HG03066 (cell line): ENCODE measurements around the gene RGS10.
"Not testable (repeated sequence)": the region's sequence is repeated elsewhere in the genome, so short reads cannot be mapped to it uniquely, and the experiment has no call there.

ENCODE experiments used
- ATAC-seq: cut with Tn5 transposase; IDR thresholded peaks from one replicate; pipeline ENCODE4 v1.9.1; 2021; ENCODE audit warnings: low read depth; ENCODE audit not compliant: unreplicated experiment

Gene RGS10

DNA sequence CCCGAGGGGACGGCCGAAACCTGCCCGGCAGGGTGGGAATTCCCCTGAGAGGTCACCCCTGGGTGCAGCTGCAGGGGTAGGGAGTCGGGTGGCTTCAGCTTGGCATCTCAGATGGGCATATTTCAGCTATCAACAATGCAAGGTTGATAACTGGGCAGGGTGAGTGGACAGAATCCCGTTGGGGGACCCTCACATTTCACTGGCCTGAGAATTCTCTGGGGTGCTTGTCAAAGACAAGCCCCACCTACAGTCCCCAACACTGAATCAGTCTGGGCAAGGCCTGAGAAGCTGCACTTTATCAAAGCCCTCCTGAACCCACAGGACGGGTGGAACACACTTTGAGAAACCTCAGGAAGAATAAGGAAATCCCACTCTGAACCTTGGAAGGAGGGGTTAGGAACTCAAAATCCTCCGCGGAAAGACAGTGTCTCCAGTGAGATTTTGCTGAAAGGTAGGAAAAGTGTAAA lies 3.1 kb downstream of the RGS10 start:
- ATAC-seq = no peak

DNA sequence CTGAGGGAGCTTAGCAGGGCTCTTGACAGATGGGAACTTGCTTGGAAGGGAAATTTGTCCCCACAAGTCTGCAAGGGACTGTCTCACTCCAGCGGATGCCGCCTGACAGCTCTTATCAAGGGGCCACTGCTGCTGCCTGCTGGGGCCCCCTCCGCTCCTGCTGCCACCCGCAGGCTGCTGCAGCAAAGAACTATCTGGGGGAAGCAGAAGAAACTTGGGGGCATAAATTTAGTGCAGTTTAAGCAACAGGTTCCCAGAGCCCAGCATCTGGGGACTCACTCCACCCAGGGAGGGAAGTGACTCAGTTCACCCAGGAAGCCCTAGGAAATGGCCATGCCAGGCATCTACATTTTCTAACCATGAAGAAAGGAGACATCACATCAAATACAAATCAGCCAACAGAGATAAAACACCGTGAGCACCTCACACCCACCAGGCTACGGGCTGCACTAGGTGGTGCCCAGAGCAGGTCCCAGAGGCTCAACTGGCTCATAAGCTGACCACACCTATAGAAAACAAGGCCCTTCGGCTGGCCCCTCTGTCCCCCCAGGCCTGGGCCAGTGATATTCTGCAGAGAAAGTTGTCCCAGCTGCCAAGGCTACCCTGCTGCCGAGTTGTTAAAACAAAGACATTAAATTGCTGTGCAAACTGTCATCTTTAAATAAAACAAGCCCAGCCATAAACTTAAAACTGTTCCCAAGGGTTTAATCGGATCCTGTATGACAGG lies 3.7 kb downstream of the RGS10 start:
- no peak for ATAC-seq

GRCh38 chr10:119537953-119538630 lies 4.4 kb downstream of the RGS10 start:
- ATAC-seq = no peak

GRCh38 chr10:119536508-119537025 lies 6.0 kb downstream of the RGS10 start:
- ATAC-seq = no peak

- no peak for ATAC-seq
Measured at GRCh38 chr10:119535837-119536507, 6.5 kb downstream of the RGS10 start.

DNA sequence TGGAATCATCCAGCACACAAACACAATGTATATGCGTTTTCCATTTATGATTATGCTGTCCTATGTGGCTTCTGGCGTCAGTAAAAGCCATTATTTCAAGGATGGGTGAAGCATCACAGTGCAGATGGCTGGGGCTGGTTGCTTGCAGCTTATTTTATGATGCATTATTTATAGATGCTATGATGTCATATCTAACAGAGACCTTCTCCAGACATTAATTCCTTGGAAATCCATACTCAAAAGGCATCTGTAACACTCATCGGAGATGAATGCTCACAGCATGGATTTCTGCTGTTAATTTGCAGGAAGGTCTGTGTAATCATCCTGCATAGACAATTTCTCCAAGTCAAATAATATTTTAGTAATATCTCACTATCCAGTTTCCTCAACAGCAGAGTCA lies 7.2 kb downstream of the RGS10 start:
- no peak for ATAC-seq

GRCh38 chr10:119533473-119533872 lies 9.0 kb downstream of the RGS10 start:
- ATAC-seq = no peak

- ATAC-seq = not testable (repeated sequence)
Measured at GRCh38 chr10:119532791-119533190, 9.7 kb downstream of the RGS10 start.

DNA sequence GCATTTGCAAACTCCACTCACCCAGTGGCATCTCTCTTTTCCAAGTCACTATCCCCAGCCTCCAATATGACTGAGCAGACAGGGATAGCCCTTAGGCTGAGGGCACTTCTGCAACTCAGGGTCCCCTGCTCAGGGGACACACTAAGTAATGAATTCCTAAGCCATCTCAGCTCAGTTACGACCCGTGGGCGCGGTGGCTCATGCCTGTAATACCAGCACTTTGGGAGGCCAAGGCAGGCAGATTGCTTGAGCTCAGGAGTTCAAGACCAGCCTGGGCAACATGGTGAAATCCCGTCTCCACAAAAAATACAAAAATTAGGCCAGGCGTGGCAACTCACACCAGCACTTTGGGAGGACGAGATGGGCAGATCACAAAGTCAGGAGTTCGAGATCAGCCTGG lies 10.3 kb downstream of the RGS10 start:
- not testable (repeated sequence) for ATAC-seq

- ATAC-seq = no peak
Measured at GRCh38 chr10:119531067-119531466, 11.5 kb downstream of the RGS10 start.

- ATAC-seq = not testable (repeated sequence)
Measured at GRCh38 chr10:119528663-119529237, 13.8 kb downstream of the RGS10 start.

- no peak for ATAC-seq
Measured at GRCh38 chr10:119526621-119527592, 15.6 kb downstream of the RGS10 start.

- no peak for ATAC-seq
Measured at GRCh38 chr10:119526149-119526548, 16.4 kb downstream of the RGS10 start.

DNA sequence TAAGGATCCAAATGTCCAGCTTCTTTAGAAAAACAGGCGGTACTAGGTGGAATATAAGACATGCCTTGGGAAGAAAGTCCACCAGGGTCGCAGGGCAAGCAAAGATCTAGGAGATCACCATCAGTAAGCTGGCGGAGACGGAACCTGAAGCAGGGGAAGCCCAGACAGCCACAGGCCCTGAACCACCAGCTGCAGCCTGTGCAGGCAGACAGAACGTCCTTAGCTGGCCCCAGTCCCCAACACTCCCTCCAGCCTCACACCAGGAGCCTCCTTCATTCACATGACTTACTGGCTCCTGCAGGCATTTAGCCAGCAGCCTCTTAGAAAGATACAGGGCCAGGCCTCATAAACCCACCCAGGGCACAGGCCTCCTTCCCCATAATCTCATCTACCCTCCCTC lies 17.4 kb downstream of the RGS10 start:
- ATAC-seq = no peak

GRCh38 chr10:119524720-119525070 lies 17.8 kb downstream of the RGS10 start:
- ATAC-seq = no peak

DNA sequence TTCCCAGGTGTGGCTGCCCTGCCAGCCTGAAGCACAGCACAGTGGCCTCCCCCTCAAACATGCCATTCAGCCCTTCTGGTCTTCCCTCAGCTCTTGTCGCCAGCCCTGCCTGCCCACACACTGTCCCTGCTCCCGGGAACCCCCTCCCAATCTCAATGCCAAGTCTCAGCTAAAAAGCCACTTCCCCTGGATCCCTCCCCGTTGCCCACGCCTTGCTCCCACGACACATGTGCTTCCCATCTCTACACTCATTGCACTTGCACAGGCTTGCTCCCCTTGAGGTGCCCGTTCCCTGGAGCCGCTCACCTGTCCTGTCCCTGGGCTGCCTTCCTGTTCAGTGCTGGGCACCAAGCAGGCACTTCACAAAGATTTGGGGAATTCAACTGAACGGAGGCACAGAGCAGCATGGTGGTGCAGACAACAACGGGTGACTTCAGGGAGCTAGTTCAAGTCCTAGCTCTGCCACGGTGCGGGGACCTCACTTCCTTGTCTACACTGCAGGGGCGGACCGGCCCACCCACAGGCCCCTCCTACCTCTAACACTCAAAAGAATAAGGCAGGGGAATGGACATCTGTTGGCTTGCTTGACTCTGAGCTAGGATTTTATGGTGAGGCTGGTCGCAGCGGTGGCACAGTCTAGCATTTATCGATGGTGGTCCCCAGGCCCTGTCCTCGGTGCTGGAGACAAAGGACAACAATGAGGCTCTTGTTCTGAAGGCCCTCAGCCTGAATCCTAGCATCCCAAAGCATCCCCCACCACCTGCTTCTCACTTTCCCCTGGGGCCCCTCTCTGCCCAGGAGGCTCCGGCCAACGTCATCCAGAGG lies 18.4 kb downstream of the RGS10 start:
- no peak for ATAC-seq

GRCh38 chr10:119522747-119523426 lies 19.6 kb downstream of the RGS10 start:
- no peak for ATAC-seq

- no peak for ATAC-seq
Measured at GRCh38 chr10:119521443-119522204, 20.9 kb downstream of the RGS10 start.
